ENCODE measurements around the gene CCDC74A.
"Not testable (repeated sequence)": the region's sequence is repeated elsewhere in the genome, so short reads cannot be mapped to it uniquely, and the experiment has no call there.

CCDC74A gene

GRCh38 chr2:131504082-131504750, 23.5 kb upstream of the CCDC74A start:
- H3K9me3 ChIP-seq (ENCODE audit: insufficient read depth, low read depth, low read length); H3K9me2 ChIP-seq (replicated peaks; ENCODE audit: low read depth, low read length); H2AFZ ChIP-seq (ENCODE audit: low read length); H3K79me2 ChIP-seq (ENCODE audit: insufficient read depth, low read length); H3F3A ChIP-seq (ENCODE audit: low read depth); H3K4me3 ChIP-seq (ENCODE audit: low read length, poor library complexity, severe bottlenecking); H3K4me2 ChIP-seq (ENCODE audit: low read depth, low read length, poor library complexity, severe bottlenecking); H3K27me3 ChIP-seq (ENCODE audit: insufficient read depth, low read length, poor library complexity, severe bottlenecking); H3K9ac ChIP-seq (ENCODE audit: low read depth, low read length, poor library complexity, severe bottlenecking); H3K4me1 ChIP-seq (ENCODE audit: insufficient read depth, low read length, poor library complexity, severe bottlenecking); H4K20me1 ChIP-seq (ENCODE audit: insufficient read depth, low read length, poor library complexity, severe bottlenecking): not testable (repeated sequence)
- peaks cover 65% of the 10 kb centered on the region; the same call in 1 of the 2 replicates for H3K36me3 ChIP-seq (ENCODE audit: insufficient read depth, low read length)

DNA sequence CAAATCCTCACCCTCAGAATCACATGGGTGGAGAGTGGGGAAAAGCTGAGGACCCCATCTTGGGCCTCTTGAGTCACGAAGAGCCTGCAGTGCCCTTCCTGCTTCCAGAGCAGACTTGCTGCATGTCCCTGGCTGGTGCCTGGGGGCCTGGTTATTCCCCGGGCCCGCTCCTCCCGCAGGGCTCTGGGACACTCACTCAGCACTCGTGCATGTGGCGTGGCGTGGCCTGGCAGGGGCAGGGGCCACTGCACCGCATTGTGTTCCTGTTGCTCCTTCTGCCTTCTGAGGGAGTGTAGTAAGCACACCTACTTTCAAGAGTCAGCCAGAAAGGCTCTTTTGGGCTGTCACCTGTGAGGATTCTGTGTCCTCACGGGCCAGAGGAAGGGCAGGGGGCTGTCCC, 18.1 kb upstream of the CCDC74A start:
- no peak for TF ChIP-seq EZH2phosphoT487 (IDR thresholded peaks at IDR 0.05; ENCODE audit: borderline replicate concordance)
- TF ChIP-seq, protein P1, sequence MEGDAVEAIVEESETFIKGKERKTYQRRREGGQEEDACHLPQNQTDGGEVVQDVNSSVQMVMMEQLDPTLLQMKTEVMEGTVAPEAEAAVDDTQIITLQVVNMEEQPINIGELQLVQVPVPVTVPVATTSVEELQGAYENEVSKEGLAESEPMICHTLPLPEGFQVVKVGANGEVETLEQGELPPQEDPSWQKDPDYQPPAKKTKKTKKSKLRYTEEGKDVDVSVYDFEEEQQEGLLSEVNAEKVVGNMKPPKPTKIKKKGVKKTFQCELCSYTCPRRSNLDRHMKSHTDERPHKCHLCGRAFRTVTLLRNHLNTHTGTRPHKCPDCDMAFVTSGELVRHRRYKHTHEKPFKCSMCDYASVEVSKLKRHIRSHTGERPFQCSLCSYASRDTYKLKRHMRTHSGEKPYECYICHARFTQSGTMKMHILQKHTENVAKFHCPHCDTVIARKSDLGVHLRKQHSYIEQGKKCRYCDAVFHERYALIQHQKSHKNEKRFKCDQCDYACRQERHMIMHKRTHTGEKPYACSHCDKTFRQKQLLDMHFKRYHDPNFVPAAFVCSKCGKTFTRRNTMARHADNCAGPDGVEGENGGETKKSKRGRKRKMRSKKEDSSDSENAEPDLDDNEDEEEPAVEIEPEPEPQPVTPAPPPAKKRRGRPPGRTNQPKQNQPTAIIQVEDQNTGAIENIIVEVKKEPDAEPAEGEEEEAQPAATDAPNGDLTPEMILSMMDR (conservative IDR thresholded peaks at IDR 0.05; ENCODE audit: low read length): no peak
- Histone ChIP-seq H3K9ac (ENCODE audit: low read depth, low read length, poor library complexity, severe bottlenecking) (no peak overlapping the region), H3K4me2 (ENCODE audit: low read depth, low read length, poor library complexity, severe bottlenecking) (no peak overlapping the region), H3K4me1 (ENCODE audit: insufficient read depth, low read length, poor library complexity, severe bottlenecking) (no peaks in the 10 kb centered on the region), H3K9me3 (ENCODE audit: insufficient read depth, low read depth, low read length) (no peaks in the 10 kb centered on the region), H4K20me1 (ENCODE audit: insufficient read depth, low read length, poor library complexity, severe bottlenecking) (no peaks in the 10 kb centered on the region), H3K4me3 (ENCODE audit: low read length, poor library complexity, severe bottlenecking) (no peak overlapping the region), H3K36me3 (ENCODE audit: insufficient read depth, low read length) (peaks cover 46% of the 10 kb centered on the region; the same call in 1 of the 2 replicates), H3F3A (ENCODE audit: low read depth) (no peaks in the 10 kb centered on the region), H3K9me2 (replicated peaks; ENCODE audit: low read depth, low read length) (no peaks in the 10 kb centered on the region), H3K79me2 (ENCODE audit: insufficient read depth, low read length) (no peaks in the 10 kb centered on the region), H3K27me3 (ENCODE audit: insufficient read depth, low read length, poor library complexity, severe bottlenecking) (no peaks in the 10 kb centered on the region), H2AFZ (ENCODE audit: low read length) (no peak overlapping the region)

DNA sequence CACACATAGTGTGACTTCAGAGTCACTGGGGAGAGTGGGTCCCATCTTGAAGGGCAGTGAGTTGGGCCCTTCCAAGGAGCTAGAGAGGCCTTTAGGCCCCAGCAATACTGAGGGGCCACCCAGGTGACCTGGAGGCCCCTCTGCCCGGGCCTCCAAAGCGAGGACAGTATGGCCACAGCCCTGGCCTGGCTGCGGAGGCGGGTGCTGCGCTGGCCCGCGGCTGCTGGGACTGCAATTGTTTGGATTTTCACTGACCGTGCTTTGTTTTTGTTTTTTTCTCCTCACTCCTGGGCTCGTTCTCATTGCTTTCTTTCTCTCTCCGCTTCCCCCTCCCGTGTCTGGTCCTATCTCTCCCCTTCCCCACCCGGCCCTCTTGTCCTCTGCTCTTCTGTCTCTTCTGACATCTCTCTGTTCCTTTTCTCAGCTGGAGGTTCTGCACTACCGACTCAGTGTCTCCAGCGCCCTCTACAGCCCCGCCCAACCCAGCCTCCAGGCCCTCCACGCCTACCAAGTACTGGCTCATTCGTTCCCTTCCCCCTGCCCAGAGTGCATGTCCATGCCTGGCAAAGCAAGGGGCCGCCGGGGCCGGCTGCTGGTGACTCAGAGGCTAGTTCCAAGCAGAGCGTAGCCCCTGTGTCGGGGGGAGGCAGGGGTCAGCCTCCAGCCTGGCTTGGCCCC, 16.3 kb upstream of the CCDC74A start:
- not testable (repeated sequence) for H3K4me1 ChIP-seq (ENCODE audit: insufficient read depth, low read length, poor library complexity, severe bottlenecking); H2AFZ ChIP-seq (ENCODE audit: low read length); H3K9me3 ChIP-seq (ENCODE audit: insufficient read depth, low read depth, low read length); H3K9me2 ChIP-seq (replicated peaks; ENCODE audit: low read depth, low read length); H4K20me1 ChIP-seq (ENCODE audit: insufficient read depth, low read length, poor library complexity, severe bottlenecking); H3K4me3 ChIP-seq (ENCODE audit: low read length, poor library complexity, severe bottlenecking); H3K9ac ChIP-seq (ENCODE audit: low read depth, low read length, poor library complexity, severe bottlenecking); H3F3A ChIP-seq (ENCODE audit: low read depth); H3K4me2 ChIP-seq (ENCODE audit: low read depth, low read length, poor library complexity, severe bottlenecking); H3K27me3 ChIP-seq (ENCODE audit: insufficient read depth, low read length, poor library complexity, severe bottlenecking); H3K79me2 ChIP-seq (ENCODE audit: insufficient read depth, low read length)
- peaks cover 31% of the 10 kb centered on the region; the same call in 1 of the 2 replicates for H3K36me3 ChIP-seq (ENCODE audit: insufficient read depth, low read length)

- peaks cover 25% of the 10 kb centered on the region; the same call in 1 of the 2 replicates for H3K36me3 ChIP-seq (ENCODE audit: insufficient read depth, low read length)
- H3K9ac ChIP-seq (ENCODE audit: low read depth, low read length, poor library complexity, severe bottlenecking); H3K27me3 ChIP-seq (ENCODE audit: insufficient read depth, low read length, poor library complexity, severe bottlenecking); H2AFZ ChIP-seq (ENCODE audit: low read length); H3K4me2 ChIP-seq (ENCODE audit: low read depth, low read length, poor library complexity, severe bottlenecking); H3K9me2 ChIP-seq (replicated peaks; ENCODE audit: low read depth, low read length); H4K20me1 ChIP-seq (ENCODE audit: insufficient read depth, low read length, poor library complexity, severe bottlenecking); H3K4me1 ChIP-seq (ENCODE audit: insufficient read depth, low read length, poor library complexity, severe bottlenecking); H3K9me3 ChIP-seq (ENCODE audit: insufficient read depth, low read depth, low read length); H3K79me2 ChIP-seq (ENCODE audit: insufficient read depth, low read length); H3K4me3 ChIP-seq (ENCODE audit: low read length, poor library complexity, severe bottlenecking); H3F3A ChIP-seq (ENCODE audit: low read depth): not testable (repeated sequence)
Measured at GRCh38 chr2:131511969-131512870, 15.5 kb upstream of the CCDC74A start.

DNA sequence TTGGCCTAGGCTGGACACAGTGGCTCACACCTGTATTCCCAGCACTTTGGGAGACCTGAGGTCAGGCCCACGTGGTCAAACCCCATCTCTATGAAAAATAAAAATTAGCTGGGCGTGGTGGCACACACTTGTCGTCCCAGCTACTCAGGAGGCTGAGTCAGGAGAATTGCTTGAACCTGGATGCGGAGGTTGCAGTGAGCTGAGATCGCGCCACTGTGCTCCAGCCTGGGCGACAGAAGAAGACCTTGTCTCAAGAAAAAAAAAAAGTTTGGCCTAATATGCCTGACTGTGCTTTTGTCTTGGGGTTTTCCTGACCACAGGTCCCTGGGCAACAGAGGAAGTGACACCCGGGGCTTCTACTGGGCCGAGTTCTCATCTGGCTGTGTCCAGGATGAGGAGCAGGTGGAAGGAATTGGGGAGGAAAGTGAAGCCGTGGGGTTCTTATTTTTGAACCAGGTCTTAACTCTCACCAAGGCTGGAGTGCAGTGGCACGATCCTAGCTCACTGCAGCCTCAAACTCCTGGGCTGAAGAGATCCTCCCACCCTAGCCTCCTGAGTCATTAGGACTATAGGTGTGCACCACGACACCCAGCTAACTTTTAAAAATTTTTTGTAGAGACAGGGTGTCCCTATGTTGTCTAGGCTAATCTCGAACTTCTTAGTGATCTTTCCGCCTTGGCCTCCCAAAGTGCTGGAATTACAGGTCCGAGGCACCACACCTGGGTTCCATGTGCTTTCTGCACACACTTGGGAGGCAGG, 13.1 kb upstream of the CCDC74A start:
- H3K79me2 ChIP-seq (ENCODE audit: insufficient read depth, low read length); H3F3A ChIP-seq (ENCODE audit: low read depth); H3K4me2 ChIP-seq (ENCODE audit: low read depth, low read length, poor library complexity, severe bottlenecking); H3K9me3 ChIP-seq (ENCODE audit: insufficient read depth, low read depth, low read length); H2AFZ ChIP-seq (ENCODE audit: low read length); H3K9me2 ChIP-seq (replicated peaks; ENCODE audit: low read depth, low read length); H3K9ac ChIP-seq (ENCODE audit: low read depth, low read length, poor library complexity, severe bottlenecking); H3K4me3 ChIP-seq (ENCODE audit: low read length, poor library complexity, severe bottlenecking); H4K20me1 ChIP-seq (ENCODE audit: insufficient read depth, low read length, poor library complexity, severe bottlenecking); H3K27me3 ChIP-seq (ENCODE audit: insufficient read depth, low read length, poor library complexity, severe bottlenecking); H3K4me1 ChIP-seq (ENCODE audit: insufficient read depth, low read length, poor library complexity, severe bottlenecking): not testable (repeated sequence)
- peaks cover 21% of the 10 kb centered on the region; the same call in 1 of the 2 replicates for H3K36me3 ChIP-seq (ENCODE audit: insufficient read depth, low read length)

- not testable (repeated sequence) for H3K4me1 ChIP-seq (ENCODE audit: insufficient read depth, low read length, poor library complexity, severe bottlenecking); H3K4me3 ChIP-seq (ENCODE audit: low read length, poor library complexity, severe bottlenecking); H3F3A ChIP-seq (ENCODE audit: low read depth); H4K20me1 ChIP-seq (ENCODE audit: insufficient read depth, low read length, poor library complexity, severe bottlenecking); H3K9me2 ChIP-seq (replicated peaks; ENCODE audit: low read depth, low read length); H3K9ac ChIP-seq (ENCODE audit: low read depth, low read length, poor library complexity, severe bottlenecking); H3K79me2 ChIP-seq (ENCODE audit: insufficient read depth, low read length); H3K9me3 ChIP-seq (ENCODE audit: insufficient read depth, low read depth, low read length); H3K4me2 ChIP-seq (ENCODE audit: low read depth, low read length, poor library complexity, severe bottlenecking); H2AFZ ChIP-seq (ENCODE audit: low read length); H3K27me3 ChIP-seq (ENCODE audit: insufficient read depth, low read length, poor library complexity, severe bottlenecking)
- peaks cover 21% of the 10 kb centered on the region; the same call in 1 of the 2 replicates for H3K36me3 ChIP-seq (ENCODE audit: insufficient read depth, low read length)
Measured at GRCh38 chr2:131515235-131515634, 12.5 kb upstream of the CCDC74A start.
